GM19025 (cell line): Measurements from ENCODE around the gene FAM162B.
"Not testable (repeated sequence)": the region's sequence is repeated elsewhere in the genome, so short reads cannot be mapped to it uniquely, and the experiment has no call there.

Experiments
- ATAC-seq: cut with Tn5 transposase; IDR thresholded peaks from one replicate; pipeline ENCODE4 v1.9.1; 2021; ENCODE audit warnings: mild to moderate bottlenecking, low read depth, moderate library complexity; ENCODE audit not compliant: unreplicated experiment

Gene FAM162B

DNA sequence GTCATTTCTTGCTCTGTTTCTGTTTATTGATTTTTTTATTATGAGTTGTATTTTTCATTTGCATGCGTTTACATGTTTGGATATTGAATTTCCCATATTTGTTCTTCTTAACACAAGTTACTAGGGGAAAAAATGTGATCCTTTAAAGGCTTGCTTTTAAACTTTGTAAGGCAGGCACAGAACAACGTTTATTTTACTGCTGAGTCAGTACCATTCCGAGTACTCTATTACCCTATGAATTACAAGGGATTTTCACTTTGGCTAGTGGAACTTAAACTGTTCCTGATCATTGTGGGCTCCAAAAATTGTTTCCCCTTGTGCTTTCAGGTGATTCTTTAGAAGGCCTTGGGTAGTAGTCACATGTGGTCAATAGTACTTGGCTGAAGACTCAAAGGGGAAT is 28.5 kb downstream of the FAM162B start:
- ATAC-seq = no peak

DNA sequence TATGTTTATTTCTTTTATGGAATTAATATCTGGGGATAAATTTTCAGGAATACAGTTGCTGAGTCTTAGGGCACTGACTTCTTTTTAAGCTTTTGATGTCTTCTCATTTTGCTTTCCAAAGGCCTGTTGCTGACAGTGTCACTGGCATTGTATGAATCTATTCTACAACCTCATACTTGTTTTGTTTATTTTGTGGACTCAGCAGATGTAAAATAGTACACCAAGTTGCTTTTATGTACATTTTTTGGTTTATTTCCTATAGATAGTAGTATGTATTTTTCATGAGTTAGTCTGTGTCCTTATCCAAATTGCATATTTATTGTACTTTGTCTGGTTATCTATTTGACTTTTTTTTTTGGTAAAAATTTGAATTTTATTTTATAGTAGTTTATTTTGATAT is 35.0 kb downstream of the FAM162B start:
- ATAC-seq = no peak

DNA sequence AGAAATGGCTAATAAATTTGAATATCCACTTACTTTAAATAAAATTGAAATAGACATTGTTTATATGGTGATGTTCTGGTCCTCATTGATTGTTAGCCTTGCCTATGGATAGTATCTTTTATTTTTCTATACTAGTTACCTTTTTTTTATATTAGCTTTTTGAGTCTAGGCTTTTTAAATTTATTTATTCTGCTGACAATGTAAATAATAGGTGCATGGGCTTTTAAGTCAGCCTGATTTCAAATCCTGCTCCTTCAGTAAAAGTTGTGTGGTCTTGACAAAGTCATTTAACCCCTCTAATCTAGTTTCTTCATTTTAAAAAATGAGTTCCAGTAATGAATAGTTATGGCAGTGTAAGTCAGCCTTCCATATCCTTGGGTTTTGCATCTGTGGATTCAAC is 38.6 kb downstream of the FAM162B start:
- ATAC-seq = no peak

DNA sequence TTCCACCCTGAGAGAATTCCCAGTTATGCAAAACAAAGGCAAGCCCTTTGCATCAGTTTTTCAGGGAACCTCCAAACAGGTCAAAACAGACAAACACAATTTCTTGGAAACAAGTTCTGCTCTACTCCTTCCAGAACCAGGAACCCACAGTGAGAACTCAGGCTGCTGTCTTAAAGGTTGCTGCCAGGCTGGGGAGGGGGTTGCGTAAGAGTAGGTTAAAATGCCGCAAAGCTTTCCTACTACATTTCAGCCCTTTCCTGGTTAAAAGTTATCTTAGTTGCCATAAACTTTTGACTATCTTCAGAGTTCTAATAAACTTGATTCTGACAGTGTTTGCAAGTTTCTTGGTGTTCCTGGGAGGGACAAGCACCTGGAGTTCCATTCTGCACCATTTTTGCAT is 50.8 kb downstream of the FAM162B start:
- ATAC-seq = no peak

DNA sequence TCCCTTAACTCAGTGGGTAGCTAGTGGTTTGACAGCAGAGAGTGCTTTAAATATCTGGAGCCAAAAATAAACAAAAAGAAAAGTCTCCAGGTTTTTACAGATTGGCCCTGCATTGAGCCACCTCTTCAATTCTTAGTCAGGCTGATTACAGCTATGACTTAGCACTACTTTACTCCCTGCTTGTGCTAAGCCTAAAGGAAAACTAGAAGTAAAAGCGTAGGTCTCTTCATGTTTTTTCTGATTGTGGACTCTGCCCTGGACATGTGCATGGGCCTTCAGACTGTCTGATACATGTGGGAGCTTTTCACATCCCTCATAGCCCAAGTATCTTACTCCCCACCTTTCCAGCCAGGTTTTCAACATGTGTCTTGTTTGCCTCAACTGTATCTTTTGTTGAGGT is 51.2 kb downstream of the FAM162B start:
- no peak for ATAC-seq

DNA sequence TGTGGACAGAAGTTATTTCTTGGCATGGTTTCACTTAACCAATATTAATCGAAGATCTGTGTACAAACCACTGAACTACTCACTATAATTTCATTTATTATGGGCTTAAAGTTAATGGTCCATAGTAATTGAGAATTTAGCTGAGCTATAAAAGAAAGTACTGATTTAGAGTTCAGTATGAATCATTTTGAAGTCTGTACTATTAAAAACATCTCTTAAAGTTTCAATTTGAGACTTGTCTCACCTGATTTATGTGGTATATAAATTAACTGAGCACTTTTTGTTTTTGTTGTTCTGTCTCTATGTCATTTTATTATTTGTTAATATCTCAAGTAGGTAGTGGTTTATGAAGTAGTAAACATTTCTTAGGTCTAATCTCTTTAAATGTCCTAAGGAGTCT is 59.6 kb downstream of the FAM162B start:
- no peak for ATAC-seq

DNA sequence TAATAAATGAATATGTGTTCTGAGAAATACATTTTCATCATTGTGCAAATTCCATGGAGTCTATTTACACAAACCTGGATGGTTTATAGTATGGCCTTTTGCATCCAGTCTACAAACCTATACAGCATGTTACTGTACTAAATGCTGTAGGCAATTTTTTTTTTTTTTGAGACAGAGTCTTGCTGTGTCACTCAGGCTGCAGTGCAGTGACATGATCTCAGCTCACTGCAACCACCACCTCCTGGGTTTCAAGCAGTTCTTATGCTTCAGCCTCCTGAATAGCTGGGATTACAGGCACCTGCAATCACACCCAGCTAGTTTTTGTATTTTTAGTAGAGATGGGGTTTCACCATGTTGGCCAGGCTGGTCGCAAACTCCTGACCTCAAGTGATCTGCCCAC is 61.6 kb downstream of the FAM162B start:
- ATAC-seq = not testable (repeated sequence)
